ENCODE measurements around the gene GPR15LG. TPM values are rescaled to one million over a fixed set of nuclear protein-coding genes. Genes with fewer than 3 reads are reported as not detected.

The GPR15LG gene
- total RNA-seq, 1 experiment from 2014 or later, result not detected

DNA sequence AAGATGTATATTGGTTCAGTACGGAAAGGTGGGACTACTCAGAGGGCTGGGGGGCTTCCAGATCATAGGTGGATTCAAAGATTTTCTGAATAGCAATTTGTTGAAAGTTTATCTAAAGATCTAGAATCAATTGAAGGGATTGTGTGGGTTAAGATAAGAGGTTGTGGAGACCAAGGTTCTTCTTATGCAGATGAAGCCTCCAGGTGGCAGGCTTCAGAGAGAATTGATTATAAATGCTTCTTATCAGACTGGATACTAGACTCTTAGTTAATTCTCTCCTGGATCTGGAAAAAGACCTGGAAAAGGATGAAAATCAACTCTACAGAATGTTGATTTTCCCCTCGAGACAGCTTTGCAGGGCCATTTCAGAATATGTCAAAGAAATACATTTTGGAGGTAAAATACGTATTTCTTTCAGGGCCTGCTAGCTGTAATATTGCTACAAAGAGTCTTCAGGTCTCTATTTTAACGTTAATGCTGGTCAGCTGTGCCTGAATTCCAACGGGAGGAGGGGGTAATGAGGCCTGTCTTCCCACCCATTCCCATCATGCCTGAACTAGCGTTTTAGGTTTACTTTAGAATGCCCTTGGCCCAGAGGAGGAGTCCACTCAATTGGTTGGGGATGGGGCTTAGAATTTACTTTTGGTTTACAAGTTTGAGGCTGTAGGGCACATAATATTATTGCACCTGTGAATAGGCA lies 12.8 kb upstream of the GPR15LG start:
- POLR2A ChIA-PET (ENCODE audit: unreplicated experiment), result no interaction called here
- no peak for ATAC-seq
- Histone ChIP-seq H3K79me2 (ENCODE audit: low read length) (no peaks in the 10 kb centered on the region), H2AFZ (ENCODE audit: low read length) (no peak overlapping the region), H3K4me3 (ENCODE audit: low read length) (no peak overlapping the region), H3K36me3 (ENCODE audit: low read depth, low read length) (no peaks in the 10 kb centered on the region), H3K4me2 (ENCODE audit: low read length) (no peak overlapping the region), H3K9me3 (ENCODE audit: low read length) (no peaks in the 10 kb centered on the region), H3K9me2 (replicated peaks; ENCODE audit: low read length) (no peaks in the 10 kb centered on the region), H3K9ac (ENCODE audit: low read length) (no peak overlapping the region), H3K27me3 (ENCODE audit: low read length) (no peaks in the 10 kb centered on the region), H3F3A (ENCODE audit: low read length, unreplicated experiment) (no peaks in the 10 kb centered on the region), H3K27ac (ENCODE audit: low read length) (no peak overlapping the region), H4K20me1 (ENCODE audit: low read length) (no peaks in the 10 kb centered on the region), H3K4me1 (ENCODE audit: insufficient read depth, low read length) (no peaks in the 10 kb centered on the region)
- no TSS peak for BruUV-seq (replicated peaks)
- TF ChIP-seq CTCF (conservative IDR thresholded peaks at IDR 0.05; ENCODE audit: low read depth, low read length) (no peak; the same call in 1 of the 2 replicates), EZH2 (IDR thresholded peaks at IDR 0.05; ENCODE audit: low read length, unreplicated experiment) (no peak), EZH2phosphoT487 (IDR thresholded peaks at IDR 0.05; ENCODE audit: borderline replicate concordance, low read length) (no peak)
- DNase-seq, result no peak
- intact Hi-C loops (cut with micrococcal nuclease), result no loop called here
- CTCF ChIA-PET, result interaction anchor here (0.7 kb wide), 1 partner anchor 263 kb away, joined by 4 read pairs; no protein-coding TSS in a partner anchor

- no TSS peak for BruUV-seq (replicated peaks)
- Histone ChIP-seq H3K4me1 (ENCODE audit: insufficient read depth, low read length) (no peaks in the 10 kb centered on the region), H3K9me3 (ENCODE audit: low read length) (no peaks in the 10 kb centered on the region), H3K4me3 (ENCODE audit: low read length) (no peak overlapping the region), H3K79me2 (ENCODE audit: low read length) (no peaks in the 10 kb centered on the region), H3K36me3 (ENCODE audit: low read depth, low read length) (no peaks in the 10 kb centered on the region), H3K27me3 (ENCODE audit: low read length) (no peaks in the 10 kb centered on the region), H3K4me2 (ENCODE audit: low read length) (no peak overlapping the region), H3K9me2 (replicated peaks; ENCODE audit: low read length) (no peaks in the 10 kb centered on the region), H3K27ac (ENCODE audit: low read length) (no peak overlapping the region), H4K20me1 (ENCODE audit: low read length) (no peaks in the 10 kb centered on the region), H3F3A (ENCODE audit: low read length, unreplicated experiment) (no peaks in the 10 kb centered on the region), H2AFZ (ENCODE audit: low read length) (no peak overlapping the region), H3K9ac (ENCODE audit: low read length) (no peak overlapping the region)
- CTCF ChIA-PET, result interaction anchor here (0.6 kb wide), 1 partner anchor 41 kb away, joined by 4 read pairs; no protein-coding TSS in a partner anchor
- no peak for ATAC-seq
- TF ChIP-seq EZH2 (IDR thresholded peaks at IDR 0.05; ENCODE audit: low read length, unreplicated experiment) (no peak), EZH2phosphoT487 (IDR thresholded peaks at IDR 0.05; ENCODE audit: borderline replicate concordance, low read length) (no peak), CTCF (conservative IDR thresholded peaks at IDR 0.05; ENCODE audit: low read depth, low read length) (no peak)
- POLR2A ChIA-PET (ENCODE audit: unreplicated experiment), result no interaction called here
- intact Hi-C loops (cut with micrococcal nuclease), result no loop called here
- DNase-seq, result no peak
Observed at GRCh38 chr10:84163996-84164395, 9.6 kb upstream of the GPR15LG start.

- no peak for TF ChIP-seq EZH2phosphoT487 (IDR thresholded peaks at IDR 0.05; ENCODE audit: borderline replicate concordance, low read length)
- no peak for TF ChIP-seq CTCF (conservative IDR thresholded peaks at IDR 0.05; ENCODE audit: low read depth, low read length)
- no peak for TF ChIP-seq EZH2 (IDR thresholded peaks at IDR 0.05; ENCODE audit: low read length, unreplicated experiment)
- no peak overlapping the region for H3K9ac ChIP-seq (ENCODE audit: low read length)
- H3K9me2 ChIP-seq (replicated peaks; ENCODE audit: low read length), result no peaks in the 10 kb centered on the region
- no peaks in the 10 kb centered on the region for H3K27me3 ChIP-seq (ENCODE audit: low read length)
- H3K27ac ChIP-seq (ENCODE audit: low read length), result no peak overlapping the region
- H4K20me1 ChIP-seq (ENCODE audit: low read length), result no peaks in the 10 kb centered on the region
- H3K4me1 ChIP-seq (ENCODE audit: insufficient read depth, low read length), result no peaks in the 10 kb centered on the region
- DNase-seq, result no peak
- no peak overlapping the region for H2AFZ ChIP-seq (ENCODE audit: low read length)
- no TSS peak for BruUV-seq (replicated peaks)
- no peak overlapping the region for H3K4me2 ChIP-seq (ENCODE audit: low read length)
- no peak for ATAC-seq
- CTCF ChIA-PET, result interaction anchor here (0.6 kb wide), 1 partner anchor 40 kb away, joined by 4 read pairs; no protein-coding TSS in a partner anchor
- H3K79me2 ChIP-seq (ENCODE audit: low read length), result no peaks in the 10 kb centered on the region
- H3K9me3 ChIP-seq (ENCODE audit: low read length), result no peaks in the 10 kb centered on the region
- POLR2A ChIA-PET (ENCODE audit: unreplicated experiment), result no interaction called here
- no peak overlapping the region for H3K4me3 ChIP-seq (ENCODE audit: low read length)
- intact Hi-C loops (cut with micrococcal nuclease), result no loop called here
- no peaks in the 10 kb centered on the region for H3K36me3 ChIP-seq (ENCODE audit: low read depth, low read length)
- H3F3A ChIP-seq (ENCODE audit: low read length, unreplicated experiment), result no peaks in the 10 kb centered on the region
Observed at GRCh38 chr10:84164442-84164841, 9.2 kb upstream of the GPR15LG start.
